Measurements from ENCODE around the gene C1orf122. TPM values are rescaled to one million over a fixed set of nuclear protein-coding genes. Genes with fewer than 3 reads are reported as not detected.

Gene C1orf122
- total RNA-seq, 2 experiments from 2014 or later: 10.9 to 13.2 TPM

DNA sequence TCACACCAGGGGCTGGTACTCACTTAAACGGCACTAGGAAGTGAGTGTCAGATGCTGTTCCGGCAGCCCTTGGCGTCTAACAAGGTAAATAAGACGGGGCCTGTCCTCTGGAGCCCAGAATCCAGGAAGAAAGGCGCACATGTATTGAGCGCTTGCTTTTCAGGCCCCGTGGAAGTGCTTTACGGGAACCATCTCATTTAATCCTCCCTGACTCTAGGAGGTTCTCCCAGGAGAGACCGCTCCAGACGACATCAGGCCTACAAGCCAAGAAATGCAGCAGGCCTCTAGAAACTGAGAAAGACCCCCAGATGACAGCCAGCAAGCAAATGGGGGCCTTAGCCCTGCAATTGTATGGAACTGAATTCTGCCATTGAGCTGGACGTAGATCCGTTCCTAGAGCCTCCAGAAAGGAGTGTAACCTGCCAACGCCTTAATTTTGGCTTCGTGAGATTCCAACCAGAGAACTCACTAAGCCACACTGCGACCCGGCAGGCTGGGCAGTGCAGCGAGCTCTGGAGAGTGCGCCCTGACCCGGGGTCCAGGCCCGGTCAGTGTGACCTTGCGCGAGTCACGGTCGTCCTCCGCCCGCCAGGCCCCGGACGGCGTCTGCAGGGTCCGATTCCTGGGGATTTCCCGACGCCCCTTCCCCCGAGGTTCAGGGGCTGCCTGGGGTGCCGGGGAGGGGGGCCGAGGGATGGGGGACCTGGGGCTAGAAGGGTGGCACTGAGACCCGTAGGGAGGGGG is 14.5 kb upstream of the C1orf122 start:
- DNase-seq (no peak), ATAC-seq (ENCODE audit: poor library complexity) (no peak)
- H3K27me3 Mint-ChIP-seq: peaks cover 60% of the 10 kb centered on the region
- Histone ChIP-seq H3K9me3 (ENCODE audit: control insufficient read depth in 1 of 2, insufficient read depth in 1 of 2, low read length in 2 of 2) (peaks cover 0 to 13% of the 10 kb centered on the region in 2 experiments), H3K27ac (ENCODE audit: low read depth in 1 of 2, low read length in 2 of 2) (no peak overlapping the region), H3K4me1 (ENCODE audit: insufficient read depth, low read length) (peaks cover 19% of the 10 kb centered on the region), H3K4me3 (ENCODE audit: low read length) (peak overlapping the region; percentile 34), H3K27me3 (ENCODE audit: control insufficient read depth in 1 of 2, insufficient read depth in 2 of 2, low read length in 2 of 2) (peaks cover 20 to 25% of the 10 kb centered on the region in 2 experiments), H3K36me3 (ENCODE audit: insufficient read depth, low read length) (no peaks in the 10 kb centered on the region)
- peak overlapping the region; percentile 67 for H3K4me3 Mint-ChIP-seq
- H3K9me3 Mint-ChIP-seq: no peaks in the 10 kb centered on the region
- no peak overlapping the region for H3K27ac Mint-ChIP-seq
- CTCF ChIA-PET: no interaction called here
- POLR2A ChIA-PET: no interaction called here
- H3K4me1 Mint-ChIP-seq (ENCODE audit: low read depth): no peaks in the 10 kb centered on the region
- TF ChIP-seq CTCF (IDR thresholded peaks at IDR 0.05): no peak
- H3K36me3 Mint-ChIP-seq (ENCODE audit: low read depth): no peaks in the 10 kb centered on the region
- intact Hi-C loops (cut with DNase I, micrococcal nuclease): loop anchor here in 1 of 2 experiments (1.0 kb wide), 1 partner anchor 32 kb away; no protein-coding TSS in a partner anchor

DNA sequence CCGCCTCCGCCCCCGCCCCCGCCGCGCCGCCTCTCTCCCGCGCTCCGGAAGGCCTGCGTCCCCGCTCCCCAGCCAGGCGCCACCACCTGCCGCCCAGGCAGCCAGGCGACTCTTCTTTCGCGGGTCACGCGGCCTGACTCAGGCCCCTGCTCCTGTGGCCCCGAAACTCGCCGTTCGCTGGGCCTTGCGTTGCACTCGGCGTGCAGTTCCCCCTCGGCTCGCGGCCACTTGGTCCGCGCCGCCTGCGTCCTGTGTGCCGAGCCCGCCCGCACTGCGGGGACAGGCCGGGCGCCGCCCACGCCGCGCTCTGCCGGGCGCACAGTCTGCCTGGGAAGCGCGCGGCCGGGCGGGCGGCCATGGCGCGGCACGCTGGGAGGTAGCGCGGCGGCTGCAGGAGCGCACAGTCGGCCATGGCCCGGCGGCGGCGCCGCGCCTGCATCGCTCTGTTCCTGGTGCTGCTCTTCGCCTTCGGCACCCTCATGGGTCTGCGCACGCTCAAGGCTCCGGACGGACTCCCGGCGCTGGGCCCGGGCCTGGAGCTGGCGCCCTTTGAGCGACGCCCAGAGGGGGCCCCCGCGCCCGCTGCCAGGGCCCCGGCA is 13.7 kb upstream of the C1orf122 start, which contains the start of gene MANEAL:
MANEAL (plus strand) TSS at position 75 of the 599 bp plus-strand sequence; CDS start at position 411, 336 bp downstream.
- no peak within 1 kb of the TSS for H3K27ac Mint-ChIP-seq
- peak within 1 kb of the TSS; percentile 43 for H3K4me3 ChIP-seq (ENCODE audit: low read length)
- ATAC-seq (ENCODE audit: poor library complexity) (peak; percentile 75), DNase-seq (peak in 7 of 14 experiments; percentile 21 to 67 (median 34))
- ChIA-PET POLR2A (interaction anchor here (0.7 kb wide), 1 partner anchor 14 kb away, joined by 4 read pairs; the partner anchor contains the start of genes C1orf122 and YRDC), CTCF (no interaction called here)
- H3K4me1 Mint-ChIP-seq (ENCODE audit: low read depth): no peaks in the 10 kb centered on the region
- no peaks in the 10 kb centered on the region for H3K36me3 ChIP-seq (ENCODE audit: insufficient read depth, low read length)
- H3K36me3 Mint-ChIP-seq (ENCODE audit: low read depth): peaks cover under 1% of the 10 kb centered on the region
- H3K4me1 ChIP-seq (ENCODE audit: insufficient read depth, low read length): peaks cover 19% of the 10 kb centered on the region
- no peak within 1 kb of the TSS for H3K27ac ChIP-seq (ENCODE audit: low read depth in 1 of 2, low read length in 2 of 2)
- peaks cover 53% of the 10 kb centered on the region for H3K27me3 Mint-ChIP-seq
- intact Hi-C loops (cut with DNase I, micrococcal nuclease): loop anchor here in 1 of 2 experiments (1.0 kb wide), 1 partner anchor 31 kb away; no protein-coding TSS in a partner anchor
- no peaks in the 10 kb centered on the region for H3K9me3 Mint-ChIP-seq
- TF ChIP-seq CTCF (IDR thresholded peaks at IDR 0.05): no peak
- H3K9me3 ChIP-seq (ENCODE audit: control insufficient read depth in 1 of 2, insufficient read depth in 1 of 2, low read length in 2 of 2): peaks cover 0 to 13% of the 10 kb centered on the region in 2 experiments
- H3K4me3 Mint-ChIP-seq: peak within 1 kb of the TSS; percentile 84
- H3K27me3 ChIP-seq (ENCODE audit: control insufficient read depth in 1 of 2, insufficient read depth in 2 of 2, low read length in 2 of 2): peaks cover 20 to 21% of the 10 kb centered on the region in 2 experiments

- no peak overlapping the region for H3K27ac Mint-ChIP-seq
Observed at GRCh38 chr1:37794372-37795339, 12.9 kb upstream of the C1orf122 start.

More at GRCh38 chr1:37794372-37795339, 12.9 kb upstream of the C1orf122 start:
- H3K4me1 Mint-ChIP-seq (ENCODE audit: low read depth): no peaks in the 10 kb centered on the region
- H3K27ac ChIP-seq (ENCODE audit: low read depth in 1 of 2, low read length in 2 of 2): no peak overlapping the region
- H3K27me3 ChIP-seq (ENCODE audit: control insufficient read depth in 1 of 2, insufficient read depth in 2 of 2, low read length in 2 of 2): peaks cover 20% of the 10 kb centered on the region in 2 experiments
- peaks cover 8% of the 10 kb centered on the region for H3K36me3 Mint-ChIP-seq (ENCODE audit: low read depth)
- no peaks in the 10 kb centered on the region for H3K9me3 Mint-ChIP-seq
- DNase-seq (no peak), ATAC-seq (ENCODE audit: poor library complexity) (no peak)
- peaks cover 48% of the 10 kb centered on the region for H3K27me3 Mint-ChIP-seq
- no peak for TF ChIP-seq CTCF (IDR thresholded peaks at IDR 0.05)
- H3K4me1 ChIP-seq (ENCODE audit: insufficient read depth, low read length): peaks cover 19% of the 10 kb centered on the region
- H3K9me3 ChIP-seq (ENCODE audit: control insufficient read depth in 1 of 2, insufficient read depth in 1 of 2, low read length in 2 of 2): peaks cover 0 to 13% of the 10 kb centered on the region in 2 experiments
- ChIA-PET POLR2A (interaction anchor here (0.7 kb wide), 1 partner anchor 13 kb away, joined by 4 read pairs; the partner anchor contains the start of genes C1orf122 and YRDC), CTCF (no interaction called here)
- peak overlapping the region; percentile 43 for H3K4me3 ChIP-seq (ENCODE audit: low read length)
- intact Hi-C loops (cut with DNase I, micrococcal nuclease): no loop called here
- peaks cover 2% of the 10 kb centered on the region for H3K36me3 ChIP-seq (ENCODE audit: insufficient read depth, low read length)
- peak overlapping the region; percentile 84 for H3K4me3 Mint-ChIP-seq

Data from CD4-positive, alpha-beta T cell (primary cell).